Mesothelial cell of epicardium (in vitro differentiated cells): ENCODE results near the gene PRMT2. TPM values are rescaled to one million over a fixed set of nuclear protein-coding genes. Genes with fewer than 3 reads are reported as not detected.
A peak's percentile ranks its signal among the peaks of the same experiment; 100 is the strongest.

Experiments used
- DNase-seq, 2 experiments: peaks; one replicate each; pipeline ENCODE4 v3.0.0; 2021; ENCODE audit warnings: low spot score in 2 of 2; ENCODE audit not compliant: unreplicated experiment in 2 of 2
- H3K27ac Mint-ChIP-seq: 2 replicates; pipeline ENCODE4 v1.8.0; 2021; ENCODE audit warnings: mixed read lengths
- H3K27me3 Mint-ChIP-seq: 2 replicates; pipeline ENCODE4 v1.8.0; 2021; ENCODE audit warnings: low read depth, mixed read lengths
- H3K36me3 Mint-ChIP-seq: 2 replicates; pipeline ENCODE4 v1.8.0; 2021; ENCODE audit warnings: mixed read lengths
- H3K4me1 Mint-ChIP-seq: 2 replicates; pipeline ENCODE4 v1.8.0; 2021; ENCODE audit warnings: mixed read lengths
- H3K4me3 Mint-ChIP-seq: 2 replicates; pipeline ENCODE4 v1.8.0; 2021; ENCODE audit warnings: mild to moderate bottlenecking, moderate library complexity, mixed read lengths
- H3K9me3 Mint-ChIP-seq: 2 replicates; pipeline ENCODE4 v1.8.0; 2021; ENCODE audit warnings: mixed read lengths
- total RNA-seq: library from RNA; stranded (reverse); gene quantifications from 3 replicates; pipeline ENCODE4 v1.2.1, GENCODE V29; 2021
- TF ChIP-seq, protein P1 (sequence below): fragments of 200-600 bp; sonication (generic); IDR thresholded peaks from one replicate; pipeline ENCODE4 v1.5.0; 2021; ENCODE audit warnings: antibody characterized with exemption; ENCODE audit not compliant: unreplicated experiment

PRMT2 gene
- total RNA-seq, 1 donor from 2014 or later: 84.4 TPM

DNA sequence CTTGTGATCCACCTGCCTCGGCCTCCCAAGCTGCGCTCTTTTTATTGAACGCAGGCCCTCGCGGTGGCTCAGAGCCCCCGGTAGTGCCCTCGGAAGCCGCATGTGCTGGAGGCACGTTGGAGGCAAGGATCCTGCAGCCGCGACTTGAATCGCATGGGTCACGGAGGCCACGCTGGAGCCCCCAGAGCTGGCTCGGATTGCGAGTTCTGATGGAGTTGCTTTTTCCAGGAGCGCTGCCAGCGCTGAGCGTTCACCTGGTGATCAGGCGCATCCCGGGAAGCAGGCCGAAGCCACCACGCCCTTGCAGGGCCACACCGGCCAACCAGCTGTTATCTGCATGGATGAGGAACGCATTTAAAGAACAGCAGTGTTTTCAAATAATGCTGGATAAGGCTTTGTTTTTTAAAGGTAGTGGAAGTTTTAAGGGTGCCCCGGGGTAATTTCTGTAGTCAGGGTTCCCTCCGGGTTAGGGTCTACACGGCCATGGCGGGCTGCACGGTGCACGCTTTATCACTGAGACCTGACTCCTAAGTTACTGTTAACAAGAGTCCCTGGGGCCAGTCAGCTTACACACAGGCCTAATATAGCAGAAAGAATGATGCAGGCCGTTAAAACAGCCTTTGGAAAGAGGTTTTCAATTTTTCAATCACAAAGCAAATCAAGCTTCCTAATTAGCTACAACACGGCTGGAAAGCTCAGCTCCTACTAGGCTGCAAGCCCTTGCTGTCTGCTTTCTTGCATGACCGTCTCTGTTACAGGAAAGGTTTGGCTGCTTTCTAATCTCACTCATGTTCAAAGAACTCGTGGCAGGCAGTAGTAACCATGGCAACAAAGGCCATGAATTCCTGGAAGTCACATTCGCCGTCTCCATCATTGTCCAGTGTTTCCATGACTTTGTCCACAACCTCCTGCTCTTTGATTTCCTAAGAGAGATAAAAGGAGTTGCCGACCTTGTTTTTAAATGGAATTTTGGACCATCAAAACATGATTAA is 36.6 kb upstream of the PRMT2 start:
- TF ChIP-seq, protein P1, sequence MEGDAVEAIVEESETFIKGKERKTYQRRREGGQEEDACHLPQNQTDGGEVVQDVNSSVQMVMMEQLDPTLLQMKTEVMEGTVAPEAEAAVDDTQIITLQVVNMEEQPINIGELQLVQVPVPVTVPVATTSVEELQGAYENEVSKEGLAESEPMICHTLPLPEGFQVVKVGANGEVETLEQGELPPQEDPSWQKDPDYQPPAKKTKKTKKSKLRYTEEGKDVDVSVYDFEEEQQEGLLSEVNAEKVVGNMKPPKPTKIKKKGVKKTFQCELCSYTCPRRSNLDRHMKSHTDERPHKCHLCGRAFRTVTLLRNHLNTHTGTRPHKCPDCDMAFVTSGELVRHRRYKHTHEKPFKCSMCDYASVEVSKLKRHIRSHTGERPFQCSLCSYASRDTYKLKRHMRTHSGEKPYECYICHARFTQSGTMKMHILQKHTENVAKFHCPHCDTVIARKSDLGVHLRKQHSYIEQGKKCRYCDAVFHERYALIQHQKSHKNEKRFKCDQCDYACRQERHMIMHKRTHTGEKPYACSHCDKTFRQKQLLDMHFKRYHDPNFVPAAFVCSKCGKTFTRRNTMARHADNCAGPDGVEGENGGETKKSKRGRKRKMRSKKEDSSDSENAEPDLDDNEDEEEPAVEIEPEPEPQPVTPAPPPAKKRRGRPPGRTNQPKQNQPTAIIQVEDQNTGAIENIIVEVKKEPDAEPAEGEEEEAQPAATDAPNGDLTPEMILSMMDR: no peak
- no peaks in the 10 kb centered on the region for H3K27me3 Mint-ChIP-seq
- H3K36me3 Mint-ChIP-seq: no peaks in the 10 kb centered on the region
- peaks cover 19% of the 10 kb centered on the region for H3K4me1 Mint-ChIP-seq
- no peak overlapping the region for H3K4me3 Mint-ChIP-seq
- no peak for DNase-seq
- H3K27ac Mint-ChIP-seq: peak overlapping the region; percentile 58
- H3K9me3 Mint-ChIP-seq: peaks cover 6% of the 10 kb centered on the region

DNA sequence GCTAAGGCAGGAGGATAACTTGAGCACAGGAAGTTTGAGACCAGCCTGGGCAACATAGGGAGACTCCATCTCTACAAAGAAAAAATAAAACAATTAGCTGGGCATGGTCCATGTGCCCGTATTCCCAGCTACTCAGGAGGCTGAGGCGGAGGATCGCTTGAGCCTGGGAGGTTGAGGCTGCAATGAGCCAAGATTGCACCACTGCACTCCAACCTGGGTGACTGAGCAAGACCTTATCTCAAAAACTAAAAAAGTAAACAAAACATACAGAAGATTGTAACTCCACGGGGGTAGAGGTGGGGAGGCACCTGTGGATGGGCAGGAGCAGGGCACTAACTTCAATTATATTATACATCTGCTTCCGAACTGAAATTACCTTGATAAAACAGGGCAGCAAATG is 35.2 kb upstream of the PRMT2 start:
- H3K27ac Mint-ChIP-seq: no peak overlapping the region
- H3K9me3 Mint-ChIP-seq: no peaks in the 10 kb centered on the region
- peaks cover 27% of the 10 kb centered on the region for H3K4me1 Mint-ChIP-seq
- H3K27me3 Mint-ChIP-seq: no peaks in the 10 kb centered on the region
- TF ChIP-seq, protein P1: no peak
- no peaks in the 10 kb centered on the region for H3K36me3 Mint-ChIP-seq
- DNase-seq: no peak
- no peak overlapping the region for H3K4me3 Mint-ChIP-seq

DNA sequence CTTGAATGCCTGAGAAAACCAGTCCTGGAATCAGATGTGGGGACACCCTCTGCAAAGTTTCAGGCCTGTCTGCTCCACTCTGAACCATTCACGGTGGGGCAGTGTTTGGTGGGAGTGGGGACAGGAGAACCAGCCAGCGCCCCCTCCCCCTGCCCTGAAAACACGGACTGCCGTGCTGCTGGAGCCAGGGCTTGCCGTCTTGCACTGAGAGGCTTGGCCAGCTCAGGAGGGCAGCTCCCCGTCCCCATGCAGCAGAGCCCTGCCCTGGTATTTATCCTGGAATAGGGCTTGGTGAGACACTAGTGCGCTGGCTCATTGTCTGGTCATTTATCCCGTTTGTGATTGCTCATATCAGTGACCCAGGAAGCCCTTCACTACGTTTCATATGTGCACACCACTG is 34.5 kb upstream of the PRMT2 start:
- no peaks in the 10 kb centered on the region for H3K9me3 Mint-ChIP-seq
- H3K4me3 Mint-ChIP-seq: no peak overlapping the region
- TF ChIP-seq, protein P1: no peak
- DNase-seq: no peak
- peaks cover 29% of the 10 kb centered on the region for H3K4me1 Mint-ChIP-seq
- no peaks in the 10 kb centered on the region for H3K27me3 Mint-ChIP-seq
- no peaks in the 10 kb centered on the region for H3K36me3 Mint-ChIP-seq
- H3K27ac Mint-ChIP-seq: no peak overlapping the region

DNA sequence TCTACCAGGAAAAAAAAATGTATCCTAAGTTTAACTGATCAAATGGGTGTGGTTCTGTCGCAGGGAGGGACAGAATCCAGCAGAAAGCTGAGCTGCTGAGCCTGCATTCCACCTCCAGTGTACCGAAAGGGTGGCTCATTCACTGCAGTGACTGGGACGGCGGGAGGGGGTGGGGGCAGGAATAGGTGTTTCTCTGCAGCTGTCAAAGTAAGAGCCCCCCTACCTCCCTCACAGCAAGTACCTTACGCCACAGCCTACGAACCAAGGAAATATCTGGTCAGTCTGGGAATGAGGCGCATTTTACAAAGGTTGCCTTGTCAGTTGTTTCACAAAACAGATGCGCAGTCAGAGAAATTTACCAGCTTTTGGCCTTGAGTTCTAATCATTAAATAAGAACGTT is 32.2 kb upstream of the PRMT2 start:
- no peak for DNase-seq
- Mint-ChIP-seq H3K4me1 (peaks cover 29% of the 10 kb centered on the region), H3K27me3 (no peaks in the 10 kb centered on the region), H3K27ac (no peak overlapping the region), H3K36me3 (no peaks in the 10 kb centered on the region), H3K4me3 (no peak overlapping the region), H3K9me3 (no peaks in the 10 kb centered on the region)
- TF ChIP-seq, protein P1: no peak

DNA sequence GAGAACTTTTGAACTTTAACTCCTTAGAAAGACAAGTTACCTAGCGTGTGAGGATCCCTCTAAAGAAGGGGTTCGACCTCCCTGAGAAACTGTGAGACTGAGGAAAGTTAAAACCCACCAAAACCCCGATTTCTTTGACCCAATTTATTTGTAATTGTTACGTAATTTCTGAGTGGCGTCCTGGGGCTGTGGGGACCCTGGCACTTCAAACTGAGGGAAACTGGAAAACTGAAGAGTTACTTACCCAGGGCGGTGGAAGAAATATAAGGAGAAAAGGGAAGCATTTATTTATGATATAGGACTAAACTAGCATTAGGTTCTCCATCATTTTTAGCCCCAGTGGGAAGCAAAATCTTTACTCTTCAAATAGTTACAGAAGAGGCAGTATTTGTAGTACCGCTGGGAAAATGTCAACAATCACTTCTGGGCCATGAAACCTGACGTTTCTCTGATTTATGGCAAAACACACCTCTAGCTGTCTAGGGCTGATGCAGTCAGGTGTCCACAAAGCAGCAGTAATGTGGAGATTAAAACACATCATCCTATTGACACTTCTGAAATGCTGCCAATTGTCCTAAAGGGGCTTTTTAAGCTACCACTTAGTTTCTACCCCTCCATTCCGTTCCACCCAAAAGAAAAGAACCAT is 31.0 kb upstream of the PRMT2 start:
- peaks cover under 1% of the 10 kb centered on the region for H3K9me3 Mint-ChIP-seq
- H3K27me3 Mint-ChIP-seq: no peaks in the 10 kb centered on the region
- H3K36me3 Mint-ChIP-seq: no peaks in the 10 kb centered on the region
- TF ChIP-seq, protein P1: no peak
- DNase-seq: no peak
- no peak overlapping the region for H3K4me3 Mint-ChIP-seq
- peaks cover 20% of the 10 kb centered on the region for H3K4me1 Mint-ChIP-seq
- H3K27ac Mint-ChIP-seq: no peak overlapping the region
